GM12878 (cell line): ENCODE measurements around the gene TBX5. TPM values are rescaled to one million over a fixed set of nuclear protein-coding genes. Genes with fewer than 3 reads are reported as not detected.

ENCODE experiments used
- BACH1 ChIP-seq: fragments of 450-650 bp; IDR thresholded peaks from 2 replicates; pipeline ENCODE4 v1.6.1; 2017; ENCODE audit warnings: mild to moderate bottlenecking, borderline replicate concordance
- CREM ChIP-seq: IDR thresholded peaks from 2 replicates; pipeline ENCODE4 v1.6.1; 2014; ENCODE audit warnings: antibody characterized with exemption, low read depth
- ETV6 ChIP-seq, 2 experiments: fragments of 450-650 bp in 1 of 2; IDR thresholded peaks in 1 of 2; conservative IDR thresholded peaks in 1 of 2; 2 replicates each; pipeline ENCODE4 v1.6.1; 2014; ENCODE audit warnings: antibody characterized with exemption in 1 of 2, borderline replicate concordance in 1 of 2, low read depth in 1 of 2, mild to moderate bottlenecking in 1 of 2, moderate library complexity in 1 of 2
- MTA2 ChIP-seq: fragments of 450-650 bp; IDR thresholded peaks from 2 replicates; pipeline ENCODE4 v1.6.1; 2016; ENCODE audit warnings: low read depth, mild to moderate bottlenecking, moderate library complexity
- RAD21 ChIP-seq: IDR thresholded peaks from 2 replicates; pipeline ENCODE4 v1.6.1; 2011; ENCODE audit warnings: mild to moderate bottlenecking, low read depth, low read length, moderate library complexity; ENCODE audit not compliant: insufficient read depth
- RUNX3 ChIP-seq: IDR thresholded peaks from 2 replicates; pipeline ENCODE4 v1.6.1; 2012; ENCODE audit warnings: low read length, inconsistent platforms
- SMAD5 ChIP-seq: IDR thresholded peaks from 2 replicates; pipeline ENCODE4 v1.6.1; 2016; ENCODE audit warnings: antibody characterized with exemption, low read depth
- SMARCA5 ChIP-seq: fragments of 450-650 bp; IDR thresholded peaks from 2 replicates; pipeline ENCODE4 v1.6.1; 2017; ENCODE audit warnings: mild to moderate bottlenecking
- SUPT20H ChIP-seq: IDR thresholded peaks from 2 replicates; pipeline ENCODE4 v1.6.1; 2011; ENCODE audit warnings: low read depth, mild to moderate bottlenecking, low read length, moderate library complexity, borderline replicate concordance; ENCODE audit not compliant: control insufficient read depth
- ZNF24 ChIP-seq: fragments of 450-650 bp; IDR thresholded peaks from 2 replicates; pipeline ENCODE4 v1.6.1; 2017; ENCODE audit warnings: antibody characterized with exemption, mild to moderate bottlenecking
- polyA plus RNA-seq, 11 experiments: library from polyadenylated mRNA; depleted of rRNA in 4 of 11; unstranded in 6 of 11; stranded (reverse) in 5 of 11; fragments of >200 nt; fragmentation: Nextera tagmentation in 4 of 11; fragmentation: Illumina TruSeq in 1 of 11; extraction: Ambion mirVana in 4 of 11; extraction: Trizol in 1 of 11; gene quantifications; 1 replicate in 1 of 11; 2 replicates in 10 of 11; pipeline versions ENCODE4 v1.2.1 to v1.2.3, GENCODE V29; 2011 to 2016; ENCODE audit warnings: inconsistent platforms in 2 of 11, missing spikeins in 2 of 11, low read depth in 1 of 11
- total RNA-seq, 4 experiments: library from RNA; depleted of rRNA in 3 of 4; stranded (reverse); fragments of >200 nt in 3 of 4; fragmentation: Illumina TruSeq in 1 of 4; extraction: Trizol in 1 of 4; gene quantifications; 2 replicates each; pipeline versions ENCODE4 v1.2.1 to v1.2.3, GENCODE V29; 2013 to 2021
- TF ChIP-seq, protein P1 (sequence below): fragments of 450-650 bp; formaldehyde crosslinking; IDR thresholded peaks from 2 replicates; pipeline ENCODE4 v1.5.0; 2022; ENCODE audit warnings: mild to moderate bottlenecking, missing genetic modification characterization
- TF ChIP-seq, protein P2 (sequence below): fragments of 450-650 bp; IDR thresholded peaks from 2 replicates; pipeline ENCODE4 v1.6.1; 2014; ENCODE audit warnings: mild to moderate bottlenecking
- TF ChIP-seq, protein P3 (sequence below): fragments of 450-650 bp; IDR thresholded peaks from 2 replicates; pipeline ENCODE4 v1.6.1; 2016; ENCODE audit warnings: mild to moderate bottlenecking, moderate library complexity, borderline replicate concordance
- TF ChIP-seq, protein P4 (sequence below): fragments of 150-350 bp; IDR thresholded peaks from 2 replicates; pipeline ENCODE4 v1.6.1; 2014; ENCODE audit warnings: mild to moderate bottlenecking, low read depth, low read length

The TBX5 gene
- total and polyA plus RNA-seq, 10 of the 15 experiments (the other 5 are each of a cell fraction or from before 2014, with no cell fraction given): 0.04 TPM; not detected in 9

DNA sequence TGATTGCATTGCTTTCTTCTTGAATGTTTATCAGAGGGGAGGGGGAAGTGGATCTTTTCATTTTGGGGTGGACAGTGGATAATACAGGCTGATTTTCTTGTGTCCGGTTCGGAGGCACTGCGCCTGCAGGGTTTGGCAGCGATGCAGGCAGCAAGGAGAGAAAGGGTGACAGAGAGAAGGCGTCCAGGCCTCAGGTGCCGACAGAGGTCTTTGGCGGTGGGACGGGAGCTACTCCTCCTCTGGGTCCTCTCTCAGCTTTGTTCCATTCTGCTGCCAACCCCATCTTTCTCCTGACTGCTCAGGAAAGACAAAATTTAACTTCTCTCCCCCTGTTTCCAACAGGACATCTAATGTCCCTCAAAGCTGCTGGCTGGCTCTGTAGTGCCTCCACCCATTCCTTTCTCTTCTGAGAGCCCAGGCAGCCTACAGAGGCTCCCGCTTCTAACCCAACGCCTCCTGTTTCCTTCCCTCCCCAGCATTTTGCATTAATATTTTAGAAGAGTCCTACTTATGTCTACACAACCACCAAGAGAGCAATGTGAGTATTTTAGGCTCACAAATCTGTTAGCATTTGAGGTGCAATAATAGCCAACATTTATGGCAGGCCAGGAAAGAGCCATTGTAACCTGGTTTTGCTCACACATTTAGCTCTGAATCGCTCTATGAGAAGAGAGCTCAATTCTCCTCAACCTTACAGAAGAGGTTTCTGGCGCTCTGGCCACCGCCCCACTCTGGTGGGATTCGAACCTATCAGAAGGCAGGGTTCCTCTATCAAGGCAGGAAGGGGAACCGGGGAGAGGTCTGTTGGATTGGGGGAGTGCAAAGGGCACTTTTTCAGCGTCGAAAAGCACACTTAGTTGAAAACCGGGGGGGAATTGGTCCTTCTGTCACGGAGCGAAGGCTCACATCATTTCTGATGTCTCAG, 7.1 kb upstream of the TBX5 start (continued):
- TF ChIP-seq, protein P1, sequence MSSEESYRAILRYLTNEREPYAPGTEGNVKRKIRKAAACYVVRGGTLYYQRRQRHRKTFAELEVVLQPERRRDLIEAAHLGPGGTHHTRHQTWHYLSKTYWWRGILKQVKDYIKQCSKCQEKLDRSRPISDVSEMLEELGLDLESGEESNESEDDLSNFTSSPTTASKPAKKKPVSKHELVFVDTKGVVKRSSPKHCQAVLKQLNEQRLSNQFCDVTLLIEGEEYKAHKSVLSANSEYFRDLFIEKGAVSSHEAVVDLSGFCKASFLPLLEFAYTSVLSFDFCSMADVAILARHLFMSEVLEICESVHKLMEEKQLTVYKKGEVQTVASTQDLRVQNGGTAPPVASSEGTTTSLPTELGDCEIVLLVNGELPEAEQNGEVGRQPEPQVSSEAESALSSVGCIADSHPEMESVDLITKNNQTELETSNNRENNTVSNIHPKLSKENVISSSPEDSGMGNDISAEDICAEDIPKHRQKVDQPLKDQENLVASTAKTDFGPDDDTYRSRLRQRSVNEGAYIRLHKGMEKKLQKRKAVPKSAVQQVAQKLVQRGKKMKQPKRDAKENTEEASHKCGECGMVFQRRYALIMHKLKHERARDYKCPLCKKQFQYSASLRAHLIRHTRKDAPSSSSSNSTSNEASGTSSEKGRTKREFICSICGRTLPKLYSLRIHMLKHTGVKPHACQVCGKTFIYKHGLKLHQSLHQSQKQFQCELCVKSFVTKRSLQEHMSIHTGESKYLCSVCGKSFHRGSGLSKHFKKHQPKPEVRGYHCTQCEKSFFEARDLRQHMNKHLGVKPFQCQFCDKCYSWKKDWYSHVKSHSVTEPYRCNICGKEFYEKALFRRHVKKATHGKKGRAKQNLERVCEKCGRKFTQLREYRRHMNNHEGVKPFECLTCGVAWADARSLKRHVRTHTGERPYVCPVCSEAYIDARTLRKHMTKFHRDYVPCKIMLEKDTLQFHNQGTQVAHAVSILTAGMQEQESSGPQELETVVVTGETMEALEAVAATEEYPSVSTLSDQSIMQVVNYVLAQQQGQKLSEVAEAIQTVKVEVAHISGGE (CRISPR knock-in tag): no peak
- no peak for TF ChIP-seq ETV6 (conservative IDR thresholded peaks at IDR 0.05 in 1 of 2, IDR thresholded peaks at IDR 0.05 in 1 of 2; ENCODE audit: borderline replicate concordance in 1 of 2, low read depth in 1 of 2)
- TF ChIP-seq, protein P2, sequence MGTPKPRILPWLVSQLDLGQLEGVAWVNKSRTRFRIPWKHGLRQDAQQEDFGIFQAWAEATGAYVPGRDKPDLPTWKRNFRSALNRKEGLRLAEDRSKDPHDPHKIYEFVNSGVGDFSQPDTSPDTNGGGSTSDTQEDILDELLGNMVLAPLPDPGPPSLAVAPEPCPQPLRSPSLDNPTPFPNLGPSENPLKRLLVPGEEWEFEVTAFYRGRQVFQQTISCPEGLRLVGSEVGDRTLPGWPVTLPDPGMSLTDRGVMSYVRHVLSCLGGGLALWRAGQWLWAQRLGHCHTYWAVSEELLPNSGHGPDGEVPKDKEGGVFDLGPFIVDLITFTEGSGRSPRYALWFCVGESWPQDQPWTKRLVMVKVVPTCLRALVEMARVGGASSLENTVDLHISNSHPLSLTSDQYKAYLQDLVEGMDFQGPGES: no peak
- TF ChIP-seq RAD21: no peak
- no peak for TF ChIP-seq SMARCA5
- TF ChIP-seq SUPT20H: no peak
- no peak for TF ChIP-seq CREM
- TF ChIP-seq MTA2: no peak
- TF ChIP-seq SMAD5: no peak
- TF ChIP-seq, protein P3, sequence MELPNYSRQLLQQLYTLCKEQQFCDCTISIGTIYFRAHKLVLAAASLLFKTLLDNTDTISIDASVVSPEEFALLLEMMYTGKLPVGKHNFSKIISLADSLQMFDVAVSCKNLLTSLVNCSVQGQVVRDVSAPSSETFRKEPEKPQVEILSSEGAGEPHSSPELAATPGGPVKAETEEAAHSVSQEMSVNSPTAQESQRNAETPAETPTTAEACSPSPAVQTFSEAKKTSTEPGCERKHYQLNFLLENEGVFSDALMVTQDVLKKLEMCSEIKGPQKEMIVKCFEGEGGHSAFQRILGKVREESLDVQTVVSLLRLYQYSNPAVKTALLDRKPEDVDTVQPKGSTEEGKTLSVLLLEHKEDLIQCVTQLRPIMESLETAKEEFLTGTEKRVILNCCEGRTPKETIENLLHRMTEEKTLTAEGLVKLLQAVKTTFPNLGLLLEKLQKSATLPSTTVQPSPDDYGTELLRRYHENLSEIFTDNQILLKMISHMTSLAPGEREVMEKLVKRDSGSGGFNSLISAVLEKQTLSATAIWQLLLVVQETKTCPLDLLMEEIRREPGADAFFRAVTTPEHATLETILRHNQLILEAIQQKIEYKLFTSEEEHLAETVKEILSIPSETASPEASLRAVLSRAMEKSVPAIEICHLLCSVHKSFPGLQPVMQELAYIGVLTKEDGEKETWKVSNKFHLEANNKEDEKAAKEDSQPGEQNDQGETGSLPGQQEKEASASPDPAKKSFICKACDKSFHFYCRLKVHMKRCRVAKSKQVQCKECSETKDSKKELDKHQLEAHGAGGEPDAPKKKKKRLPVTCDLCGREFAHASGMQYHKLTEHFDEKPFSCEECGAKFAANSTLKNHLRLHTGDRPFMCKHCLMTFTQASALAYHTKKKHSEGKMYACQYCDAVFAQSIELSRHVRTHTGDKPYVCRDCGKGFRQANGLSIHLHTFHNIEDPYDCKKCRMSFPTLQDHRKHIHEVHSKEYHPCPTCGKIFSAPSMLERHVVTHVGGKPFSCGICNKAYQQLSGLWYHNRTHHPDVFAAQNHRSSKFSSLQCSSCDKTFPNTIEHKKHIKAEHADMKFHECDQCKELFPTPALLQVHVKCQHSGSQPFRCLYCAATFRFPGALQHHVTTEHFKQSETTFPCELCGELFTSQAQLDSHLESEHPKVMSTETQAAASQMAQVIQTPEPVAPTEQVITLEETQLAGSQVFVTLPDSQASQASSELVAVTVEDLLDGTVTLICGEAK: no peak
- no peak for TF ChIP-seq BACH1
- TF ChIP-seq RUNX3: no peak
- TF ChIP-seq, protein P4, sequence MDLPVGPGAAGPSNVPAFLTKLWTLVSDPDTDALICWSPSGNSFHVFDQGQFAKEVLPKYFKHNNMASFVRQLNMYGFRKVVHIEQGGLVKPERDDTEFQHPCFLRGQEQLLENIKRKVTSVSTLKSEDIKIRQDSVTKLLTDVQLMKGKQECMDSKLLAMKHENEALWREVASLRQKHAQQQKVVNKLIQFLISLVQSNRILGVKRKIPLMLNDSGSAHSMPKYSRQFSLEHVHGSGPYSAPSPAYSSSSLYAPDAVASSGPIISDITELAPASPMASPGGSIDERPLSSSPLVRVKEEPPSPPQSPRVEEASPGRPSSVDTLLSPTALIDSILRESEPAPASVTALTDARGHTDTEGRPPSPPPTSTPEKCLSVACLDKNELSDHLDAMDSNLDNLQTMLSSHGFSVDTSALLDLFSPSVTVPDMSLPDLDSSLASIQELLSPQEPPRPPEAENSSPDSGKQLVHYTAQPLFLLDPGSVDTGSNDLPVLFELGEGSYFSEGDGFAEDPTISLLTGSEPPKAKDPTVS: no peak
- TF ChIP-seq ZNF24: no peak
- TF ChIP-seq, all 136 proteins: peak for 0
